Activated CD4-positive, alpha-beta memory T cell treated with anti-CD3 and anti-CD28 coated beads for 36 hours (primary cell): Measurements from ENCODE around the gene KAT2A. TPM values are rescaled to one million over a fixed set of nuclear protein-coding genes. Genes with fewer than 3 reads are reported as not detected.
A peak's percentile ranks its signal among the peaks of the same experiment; 100 is the strongest.

Experiments
- CTCF ChIA-PET: fragments of 350-600 bp; sonication (Branson Sonifier 250); formaldehyde crosslinking; loops from one replicate; lab custom pipeline; 2021; ENCODE audit warnings: antibody characterized with exemption, inconsistent platforms; lab: Charles Lee
- POLR2A ChIA-PET: fragments of 350-600 bp; sonication (Branson Sonifier 250); formaldehyde crosslinking; loops from one replicate; lab custom pipeline; 2021; ENCODE audit warnings: antibody characterized with exemption; lab: Charles Lee
- DNase-seq: peaks from one replicate; pipeline ENCODE4 v3.0.0-alpha.2; 2020
- H3K27ac Mint-ChIP-seq: one replicate; pipeline ENCODE4 v1.8.0; 2021; ENCODE audit warnings: mixed read lengths
- H3K27me3 Mint-ChIP-seq: one replicate; pipeline ENCODE4 v1.8.0; 2021; ENCODE audit warnings: mixed read lengths
- H3K36me3 Mint-ChIP-seq: one replicate; pipeline ENCODE4 v1.8.0; 2021; ENCODE audit warnings: mixed read lengths
- H3K4me1 Mint-ChIP-seq: one replicate; pipeline ENCODE4 v1.8.0; 2021; ENCODE audit warnings: low read depth, mixed read lengths
- H3K4me3 Mint-ChIP-seq: one replicate; pipeline ENCODE4 v1.8.0; 2021; ENCODE audit warnings: mild to moderate bottlenecking, mixed read lengths
- H3K9me3 Mint-ChIP-seq: one replicate; pipeline ENCODE4 v1.8.0; 2021; ENCODE audit warnings: mixed read lengths
- intact Hi-C: fragments of 100-400 bp; cut with micrococcal nuclease; formaldehyde crosslinking; loops from one replicate; pipeline ENCODE4 v1.15.1; 2023
- total RNA-seq, 2 experiments: library from RNA; stranded (reverse); gene quantifications; one replicate each; pipeline ENCODE4 v1.2.3, GENCODE V29; 2021

Gene KAT2A
- total RNA-seq, 2 experiments from 2014 or later = 38.6 to 41.0 TPM

- no peak for DNase-seq
- Mint-ChIP-seq H3K27me3 (no peaks in the 10 kb centered on the region), H3K9me3 (no peaks in the 10 kb centered on the region), H3K4me3 (peak within 1 kb of the TSS; percentile 56), H3K36me3 (peaks cover 23% of the 10 kb centered on the region), H3K27ac (no peak within 1 kb of the TSS), H3K4me1 (peaks cover 24% of the 10 kb centered on the region)
- POLR2A ChIA-PET = interaction anchor here (2.8 kb wide), 1 partner anchor 11 kb away, joined by 16 read pairs; the partner anchor contains the start of gene DHX58
- CTCF ChIA-PET = interaction anchor here (1.2 to 1.9 kb wide), 2 partner anchors 8 to 9 kb away, joined by 5 to 7 read pairs; no protein-coding TSS in a partner anchor
- intact Hi-C loops = no loop called here
These were observed 1.5 kb upstream of the KAT2A start, which contains the start of gene HSPB9 for GRCh38 chr17:42122371-42123303. Gene HSPB9, plus strand, starts transcription at chr17:42122804. Its CDS starts 47 bp downstream, at chr17:42122851.

- peak overlapping the region; percentile 4 for H3K27ac Mint-ChIP-seq
- peaks cover 28% of the 10 kb centered on the region for H3K36me3 Mint-ChIP-seq
- ChIA-PET CTCF (interaction anchor here (0.8 to 15.6 kb wide), 10 partner anchors 10 to 286 kb away, joined by 3 to 211 read pairs (median 5); partner anchors contain the start of genes CNP, DNAJC7 and NKIRAS2), POLR2A (interaction anchor here (0.7 to 2.8 kb wide), 7 partner anchors 8 to 154 kb away, joined by 3 to 16 read pairs (median 6); partner anchors contain the start of genes CNP, DHX58, KCNH4 and NKIRAS2)
- H3K4me3 Mint-ChIP-seq = peak overlapping the region; percentile 56
- H3K4me1 Mint-ChIP-seq = peaks cover 31% of the 10 kb centered on the region
- H3K9me3 Mint-ChIP-seq = no peaks in the 10 kb centered on the region
- intact Hi-C loops = no loop called here
- H3K27me3 Mint-ChIP-seq = no peaks in the 10 kb centered on the region
- no peak for DNase-seq
These were observed 902 bp downstream of the KAT2A start for GRCh38 chr17:42120161-42120769.

- H3K9me3 Mint-ChIP-seq = no peaks in the 10 kb centered on the region
- ChIA-PET CTCF (interaction anchor here (1.2 to 15.6 kb wide), 8 partner anchors 9 to 155 kb away, joined by 4 to 211 read pairs (median 10); partner anchors contain the start of genes CNP, DNAJC7 and NKIRAS2), POLR2A (interaction anchor here (1.3 to 2.8 kb wide), 3 partner anchors 9 to 153 kb away, joined by 3 to 13 read pairs (median 7); partner anchors contain the start of genes CNP and NKIRAS2)
- no peak for DNase-seq
- intact Hi-C loops = no loop called here
- peaks cover 31% of the 10 kb centered on the region for H3K4me1 Mint-ChIP-seq
- no peak overlapping the region for H3K27ac Mint-ChIP-seq
- peaks cover 31% of the 10 kb centered on the region for H3K36me3 Mint-ChIP-seq
- no peaks in the 10 kb centered on the region for H3K27me3 Mint-ChIP-seq
- no peak overlapping the region for H3K4me3 Mint-ChIP-seq
These were observed 1.9 kb downstream of the KAT2A start for GRCh38 chr17:42119301-42119700.

- Mint-ChIP-seq H3K4me1 (peaks cover 31% of the 10 kb centered on the region), H3K36me3 (peaks cover 31% of the 10 kb centered on the region), H3K27me3 (no peaks in the 10 kb centered on the region), H3K4me3 (no peak overlapping the region), H3K9me3 (no peaks in the 10 kb centered on the region), H3K27ac (no peak overlapping the region)
- intact Hi-C loops = loop anchor here (1.0 kb wide), 1 partner anchor 63 kb away; the partner anchor contains the start of gene KCNH4
- ChIA-PET POLR2A (interaction anchor here (1.3 kb wide), 1 partner anchor 9 kb away, joined by 3 read pairs; no protein-coding TSS in a partner anchor), CTCF (interaction anchor here (0.9 to 15.6 kb wide), 13 partner anchors 8 to 409 kb away, joined by 3 to 211 read pairs (median 6); partner anchors contain the start of genes CNP, DNAJC7 and NKIRAS2)
- DNase-seq = peak; percentile 64
These were observed 2.6 kb downstream of the KAT2A start for GRCh38 chr17:42118545-42118944.

GRCh38 chr17:42118126-42118510 is 3.0 kb downstream of the KAT2A start:
- Mint-ChIP-seq H3K36me3 (peaks cover 31% of the 10 kb centered on the region), H3K9me3 (no peaks in the 10 kb centered on the region), H3K4me3 (no peak overlapping the region), H3K27me3 (no peaks in the 10 kb centered on the region), H3K4me1 (peaks cover 31% of the 10 kb centered on the region), H3K27ac (no peak overlapping the region)
- intact Hi-C loops = loop anchor here (1.0 kb wide), 1 partner anchor 63 kb away; the partner anchor contains the start of gene KCNH4
- no peak for DNase-seq
- ChIA-PET CTCF (interaction anchor here (0.7 to 15.6 kb wide), 14 partner anchors 10 to 409 kb away, joined by 3 to 211 read pairs (median 4); partner anchors contain the start of genes CNP, DNAJC7, KCNH4 and NKIRAS2), POLR2A (interaction anchor here (1.3 kb wide), 1 partner anchor 8 kb away, joined by 3 read pairs; no protein-coding TSS in a partner anchor)

- peaks cover 35% of the 10 kb centered on the region for H3K4me1 Mint-ChIP-seq
- H3K4me3 Mint-ChIP-seq = no peak overlapping the region
- no peaks in the 10 kb centered on the region for H3K9me3 Mint-ChIP-seq
- no peak overlapping the region for H3K27ac Mint-ChIP-seq
- peaks cover 31% of the 10 kb centered on the region for H3K36me3 Mint-ChIP-seq
- ChIA-PET POLR2A (no interaction called here), CTCF (interaction anchor here (0.7 to 15.6 kb wide), 15 partner anchors 10 to 410 kb away, joined by 3 to 211 read pairs (median 3); partner anchors contain the start of genes CNP, DNAJC7, KCNH4 and NKIRAS2)
- intact Hi-C loops = loop anchor here (1.0 kb wide), 1 partner anchor 64 kb away; the partner anchor contains the start of gene KCNH4
- DNase-seq = no peak
- H3K27me3 Mint-ChIP-seq = no peaks in the 10 kb centered on the region
These were observed 3.6 kb downstream of the KAT2A start for GRCh38 chr17:42117397-42118125.

GRCh38 chr17:42116705-42117396 is 4.3 kb downstream of the KAT2A start:
- Mint-ChIP-seq H3K4me1 (peaks cover 38% of the 10 kb centered on the region), H3K4me3 (no peak overlapping the region), H3K27me3 (no peaks in the 10 kb centered on the region), H3K27ac (no peak overlapping the region), H3K36me3 (peaks cover 31% of the 10 kb centered on the region), H3K9me3 (no peaks in the 10 kb centered on the region)
- peak; percentile 90 for DNase-seq
- CTCF ChIA-PET = interaction anchor here (0.9 to 15.6 kb wide), 8 partner anchors 20 to 286 kb away, joined by 3 to 211 read pairs (median 10); partner anchors contain the start of genes CNP, DNAJC7, KCNH4 and NKIRAS2
- POLR2A ChIA-PET = no interaction called here
- intact Hi-C loops = loop anchor here (1.0 kb wide), 3 partner anchors 50 to 154 kb away; no protein-coding TSS in a partner anchor

- no peak for DNase-seq
- POLR2A ChIA-PET = interaction anchor here (0.7 to 4.8 kb wide), 3 partner anchors 21 to 148 kb away, joined by 3 to 21 read pairs (median 7); partner anchors contain the start of gene CNP
These were observed 7.0 kb downstream of the KAT2A start for GRCh38 chr17:42114118-42114517.

GRCh38 chr17:42113293-42114069 is 7.7 kb downstream of the KAT2A start:
- Mint-ChIP-seq H3K27ac (peak overlapping the region; percentile 96), H3K4me1 (peaks cover 29% of the 10 kb centered on the region), H3K27me3 (no peaks in the 10 kb centered on the region), H3K4me3 (no peak overlapping the region), H3K9me3 (no peaks in the 10 kb centered on the region), H3K36me3 (peaks cover 26% of the 10 kb centered on the region)
- CTCF ChIA-PET = interaction anchor here (1.0 to 15.6 kb wide), 5 partner anchors 12 to 414 kb away, joined by 4 to 211 read pairs (median 28); partner anchors contain the start of genes DNAJC7 and NKIRAS2
- DNase-seq = no peak
- intact Hi-C loops = loop anchor here (2.0 to 5.0 kb wide), 2 partner anchors 44 to 95 kb away; no protein-coding TSS in a partner anchor
- POLR2A ChIA-PET = interaction anchor here (0.7 to 4.8 kb wide), 8 partner anchors 8 to 173 kb away, joined by 3 to 21 read pairs (median 6); partner anchors contain the start of genes CNP, DNAJC7 and KAT2A

More at GRCh38 chr17:42114118-42114517, 7.0 kb downstream of the KAT2A start:
- CTCF ChIA-PET = interaction anchor here (0.9 to 15.6 kb wide), 6 partner anchors 13 to 413 kb away, joined by 4 to 211 read pairs (median 25); partner anchors contain the start of genes DNAJC7 and NKIRAS2
- H3K27ac Mint-ChIP-seq = peak overlapping the region; percentile 14
- H3K4me3 Mint-ChIP-seq = no peak overlapping the region
- intact Hi-C loops = loop anchor here (5.0 kb wide), 1 partner anchor 43 kb away; no protein-coding TSS in a partner anchor
- H3K36me3 Mint-ChIP-seq = peaks cover 28% of the 10 kb centered on the region
- H3K27me3 Mint-ChIP-seq = no peaks in the 10 kb centered on the region
- H3K9me3 Mint-ChIP-seq = no peaks in the 10 kb centered on the region
- peaks cover 35% of the 10 kb centered on the region for H3K4me1 Mint-ChIP-seq
